BJ (cell line): ENCODE measurements around the gene PCDH17. TPM values are rescaled to one million over a fixed set of nuclear protein-coding genes. Genes with fewer than 3 reads are reported as not detected.

Source experiments
- CTCF ChIA-PET: fragments of 350-600 bp; formaldehyde crosslinking; extraction: SDS; loops from one replicate; lab custom pipeline; 2021; ENCODE audit warnings: antibody characterized with exemption, inconsistent platforms; lab: Yijun Ruan, JAX
- POLR2A ChIA-PET: fragments of 300-600 bp; sonication (Branson Sonifier 250); formaldehyde crosslinking; extraction: SDS; loops from one replicate; lab custom pipeline; 2021; ENCODE audit warnings: antibody characterized with exemption; lab: Charles Lee
- DNase-seq: peaks from one replicate; pipeline ENCODE4 v3.0.0-alpha.2; 2011; ENCODE audit warnings: low read depth
- H3K27me3 ChIP-seq: 2 replicates; pipeline ENCODE4 v1.6.0; 2011; ENCODE audit warnings: low read length; ENCODE audit not compliant: control insufficient read depth, insufficient read depth
- H3K36me3 ChIP-seq: 2 replicates; pipeline ENCODE4 v1.5.1; 2011; ENCODE audit warnings: low read length; ENCODE audit not compliant: control insufficient read depth, insufficient read depth
- H3K4me3 ChIP-seq: 2 replicates; pipeline ENCODE4 v1.5.1; 2011; ENCODE audit warnings: low read depth, mild to moderate bottlenecking, control low read depth, low read length
- CTCF ChIP-seq: IDR thresholded peaks from 2 replicates; pipeline ENCODE4 v1.5.1; 2011; ENCODE audit warnings: low read depth, mild to moderate bottlenecking, control low read depth, inconsistent platforms, low read length, moderate library complexity; ENCODE audit not compliant: insufficient read depth
- polyA plus RNA-seq: library from polyadenylated mRNA; depleted of rRNA; stranded (reverse); fragments of >200 nt; gene quantifications from 2 replicates; pipeline ENCODE4 v1.2.3, GENCODE V29; 2011

Gene PCDH17
- polyA plus RNA-seq, 1 experiment: 0.01 TPM

GRCh38 chr13:57641051-57641450 lies 9.5 kb downstream of the PCDH17 start:
- Histone ChIP-seq H3K4me3 (no peak overlapping the region), H3K36me3 (no peaks in the 10 kb centered on the region), H3K27me3 (no peaks in the 10 kb centered on the region)
- no peak for TF ChIP-seq CTCF
- ChIA-PET CTCF (interaction anchor here (1.5 kb wide), 1 partner anchor 16 kb away, joined by 4 read pairs; no protein-coding TSS in a partner anchor), POLR2A (no interaction called here)
- no peak for DNase-seq

GRCh38 chr13:57644106-57644505 lies 12.6 kb downstream of the PCDH17 start:
- TF ChIP-seq CTCF: no peak
- DNase-seq: no peak
- CTCF ChIA-PET: no interaction called here
- POLR2A ChIA-PET: no interaction called here
- no peaks in the 10 kb centered on the region for H3K36me3 ChIP-seq
- no peak overlapping the region for H3K4me3 ChIP-seq
- no peaks in the 10 kb centered on the region for H3K27me3 ChIP-seq

GRCh38 chr13:57653229-57653989 lies 21.9 kb downstream of the PCDH17 start:
- CTCF ChIA-PET: no interaction called here
- POLR2A ChIA-PET: no interaction called here

GRCh38 chr13:57665481-57665880 lies 33.9 kb downstream of the PCDH17 start:
- no peaks in the 10 kb centered on the region for H3K36me3 ChIP-seq
- DNase-seq: no peak
- ChIA-PET POLR2A (no interaction called here), CTCF (no interaction called here)
- no peak for TF ChIP-seq CTCF
- H3K4me3 ChIP-seq: no peak overlapping the region
- H3K27me3 ChIP-seq: no peaks in the 10 kb centered on the region

More at GRCh38 chr13:57653229-57653989, 21.9 kb downstream of the PCDH17 start:
- H3K27me3 ChIP-seq: no peaks in the 10 kb centered on the region
- no peak overlapping the region for H3K4me3 ChIP-seq
- DNase-seq: no peak
- no peaks in the 10 kb centered on the region for H3K36me3 ChIP-seq
- TF ChIP-seq CTCF: no peak

GRCh38 chr13:57666131-57666953 lies 34.8 kb downstream of the PCDH17 start:
- ChIA-PET POLR2A (no interaction called here), CTCF (no interaction called here)
- TF ChIP-seq CTCF: no peak
- DNase-seq: no peak
- H3K36me3 ChIP-seq: no peaks in the 10 kb centered on the region
- H3K4me3 ChIP-seq: no peak overlapping the region
- no peaks in the 10 kb centered on the region for H3K27me3 ChIP-seq
